ENCODE data around the gene SLC13A3.

GRCh38 chr20:46642265-46642968 is 8.8 kb downstream of the SLC13A3 start:
- TF ChIP-seq CTCF (IDR thresholded peaks at IDR 0.05; ENCODE audit: low read length), result no peak
- no peak for TF ChIP-seq EZH2 (IDR thresholded peaks at IDR 0.05; ENCODE audit: borderline replicate concordance, low read length)

Measured in OCI-LY1 (cell line).